H1 (cell line): ENCODE results near the gene ABCG1. TPM values are rescaled to one million over a fixed set of nuclear protein-coding genes. Genes with fewer than 3 reads are reported as not detected.

Experiments
- CTCF ChIA-PET: fragments of 300-600 bp; sonication (Branson Sonifier 250); formaldehyde crosslinking; loops from one replicate; lab custom pipeline; 2021; ENCODE audit not compliant: partially characterized antibody; lab: Charles Lee
- POLR2A ChIA-PET: fragments of 300-600 bp; sonication (Branson Sonifier 250); formaldehyde crosslinking; loops from one replicate; lab custom pipeline; 2021; ENCODE audit warnings: inconsistent platforms; ENCODE audit not compliant: partially characterized antibody; lab: Charles Lee
- DNase-seq, 2 experiments: peaks; one replicate each; pipeline versions ENCODE4 v3.0.0 to v3.0.0-alpha.2; 2010 to 2022; ENCODE audit warnings: low spot score in 2 of 2, low read depth in 1 of 2, mixed read lengths in 1 of 2
- FAIRE-seq: peaks from 2 replicates; lab custom pipeline; 2011; peaks lifted over from hg19 to GRCh38; lab: Jason Lieb, UNC
- H2AFZ ChIP-seq: 2 replicates; pipeline ENCODE4 v1.8.1; 2012; ENCODE audit warnings: low read length, inconsistent platforms
- H2AK5ac ChIP-seq: 2 replicates; pipeline ENCODE4 v1.6.1; 2013; ENCODE audit warnings: low read depth, low read length
- H2BK120ac ChIP-seq: replicated peaks from 2 replicates; pipeline ENCODE3; 2013; ENCODE audit warnings: low read depth, low read length, inconsistent platforms
- H2BK12ac ChIP-seq: 2 replicates; pipeline ENCODE4 v1.6.1; 2013; ENCODE audit warnings: low read depth, low read length
- H2BK15ac ChIP-seq: 2 replicates; pipeline ENCODE4 v1.6.1; 2013; ENCODE audit warnings: low read length
- H2BK20ac ChIP-seq: 2 replicates; pipeline ENCODE4 v1.6.1; 2013; ENCODE audit warnings: low read length
- H2BK5ac ChIP-seq: 2 replicates; pipeline ENCODE4 v1.6.1; 2013; ENCODE audit warnings: low read depth, low read length
- H3K14ac ChIP-seq: 2 replicates; pipeline ENCODE4 v1.6.1; 2013; ENCODE audit warnings: inconsistent platforms; ENCODE audit not compliant: insufficient read length
- H3K18ac ChIP-seq: 2 replicates; pipeline ENCODE4 v1.6.1; 2013; ENCODE audit warnings: low read length; ENCODE audit errors: extremely low read depth
- H3K23ac ChIP-seq: 2 replicates; pipeline ENCODE4 v1.6.1; 2013; ENCODE audit warnings: inconsistent platforms; ENCODE audit not compliant: insufficient read length
- H3K23me2 ChIP-seq: 2 replicates; pipeline ENCODE4 v1.6.1; 2013; ENCODE audit warnings: low read depth, low read length
- H3K27ac ChIP-seq: 2 replicates; pipeline ENCODE4 v1.6.1; 2011; ENCODE audit warnings: low read depth, low read length, inconsistent platforms
- H3K27me3 ChIP-seq, 4 experiments: replicated peaks in 1 of 4; 1 replicate in 1 of 4; 2 replicates in 3 of 4; pipeline versions ENCODE4 v1.6.1 to v1.8.1; 2011 to 2013; ENCODE audit warnings: low read length in 3 of 4, mild to moderate bottlenecking in 3 of 4, inconsistent platforms in 2 of 4, mixed read lengths in 2 of 4, moderate library complexity in 1 of 4; ENCODE audit not compliant: control insufficient read depth in 3 of 4, insufficient read depth in 3 of 4; ENCODE audit errors: extremely low read depth in 1 of 4
- H3K36me3 ChIP-seq, 4 experiments: 2 replicates each; pipeline versions ENCODE4 v1.6.1 to v1.8.1; 2011 to 2013; ENCODE audit warnings: mild to moderate bottlenecking in 4 of 4, low read length in 3 of 4, moderate library complexity in 2 of 4, control low read depth in 1 of 4, inconsistent platforms in 1 of 4; ENCODE audit not compliant: insufficient read depth in 4 of 4, control insufficient read depth in 2 of 4
- H3K4ac ChIP-seq: replicated peaks from 2 replicates; pipeline ENCODE3; 2013; ENCODE audit warnings: low read length, low read depth, mixed read lengths, inconsistent platforms; ENCODE audit not compliant: insufficient read length
- H3K4me1 ChIP-seq, 4 experiments: replicated peaks in 1 of 4; 1 replicate in 1 of 4; 2 replicates in 3 of 4; pipeline versions ENCODE4 v1.6.1 to v1.8.1; 2011 to 2013; ENCODE audit warnings: low read length in 3 of 4, inconsistent platforms in 2 of 4, mixed read lengths in 1 of 4; ENCODE audit not compliant: insufficient read depth in 4 of 4, control insufficient read depth in 3 of 4
- H3K4me2 ChIP-seq, 2 experiments: 2 replicates each; pipeline versions ENCODE4 v1.6.1 to v1.8.1; 2011 to 2013; ENCODE audit warnings: low read depth in 2 of 2, low read length in 2 of 2, control low read depth in 1 of 2, inconsistent platforms in 1 of 2, mild to moderate bottlenecking in 1 of 2; ENCODE audit not compliant: insufficient read depth in 1 of 2
- H3K4me3 ChIP-seq, 4 experiments: fragments of 200-600, 300-600 bp in 1 of 4; sonication (generic), shearing (Covaris generic), sonication (Bioruptor Twin) in 1 of 4; 2 replicates each; pipeline versions ENCODE4 v1.5.1 to v1.8.1; 2011 to 2016; ENCODE audit warnings: low read length in 4 of 4, low read depth in 3 of 4, control low read depth in 2 of 4, inconsistent platforms in 2 of 4, mild to moderate bottlenecking in 2 of 4, mixed read lengths in 1 of 4, moderate library complexity in 1 of 4; ENCODE audit not compliant: insufficient read depth in 2 of 4; ENCODE audit errors: extremely low read depth in 1 of 4
- H3K56ac ChIP-seq: replicated peaks from 2 replicates; pipeline ENCODE3; 2013; ENCODE audit warnings: low read depth, mild to moderate bottlenecking, mixed read lengths, low read length, inconsistent platforms; ENCODE audit not compliant: insufficient read length
- H3K79me1 ChIP-seq: 2 replicates; pipeline ENCODE4 v1.6.1; 2013; ENCODE audit warnings: low read depth, low read length, control low read depth
- H3K79me2 ChIP-seq, 2 experiments: 2 replicates each; pipeline versions ENCODE4 v1.6.1 to v1.8.1; 2012 to 2013; ENCODE audit warnings: low read length in 2 of 2, mild to moderate bottlenecking in 2 of 2, inconsistent platforms in 1 of 2; ENCODE audit not compliant: insufficient read depth in 2 of 2, control insufficient read depth in 1 of 2
- H3K9ac ChIP-seq, 4 experiments: replicated peaks in 1 of 4; 1 replicate in 1 of 4; 2 replicates in 3 of 4; pipeline versions ENCODE4 v1.6.1 to v1.8.1; 2011 to 2013; ENCODE audit warnings: low read depth in 3 of 4, low read length in 3 of 4, control low read depth in 2 of 4, mild to moderate bottlenecking in 2 of 4, moderate library complexity in 2 of 4, inconsistent platforms in 1 of 4; ENCODE audit errors: extremely low read depth in 1 of 4
- H3K9me3 ChIP-seq, 2 experiments: 2 replicates each; pipeline versions ENCODE4 v1.6.1 to v1.8.1; 2012 to 2013; ENCODE audit warnings: mild to moderate bottlenecking in 2 of 2, moderate library complexity in 2 of 2, control low read depth in 1 of 2, inconsistent platforms in 1 of 2, low read depth in 1 of 2, low read length in 1 of 2, mixed read lengths in 1 of 2; ENCODE audit not compliant: insufficient read depth in 2 of 2
- H4K20me1 ChIP-seq, 2 experiments: replicated peaks in 1 of 2; 2 replicates each; pipeline versions ENCODE3 to v1.8.1; 2011 to 2013; ENCODE audit warnings: inconsistent platforms in 2 of 2, low read length in 2 of 2, mild to moderate bottlenecking in 1 of 2; ENCODE audit not compliant: insufficient read depth in 2 of 2, control insufficient read depth in 1 of 2
- H4K5ac ChIP-seq: 2 replicates; pipeline ENCODE4 v1.6.1; 2013; ENCODE audit warnings: low read length, low read depth, mixed read lengths, inconsistent platforms; ENCODE audit not compliant: insufficient read length
- H4K8ac ChIP-seq: 2 replicates; pipeline ENCODE4 v1.8.0; 2013; ENCODE audit warnings: mild to moderate bottlenecking, moderate library complexity, low read length, inconsistent platforms; ENCODE audit not compliant: insufficient read depth; ENCODE audit errors: extremely low read depth
- H4K91ac ChIP-seq: replicated peaks from 2 replicates; pipeline ENCODE3; 2013; ENCODE audit warnings: low read length, mixed read lengths, inconsistent platforms; ENCODE audit not compliant: insufficient read length
- JUN ChIP-seq: IDR thresholded peaks from 2 replicates; pipeline ENCODE4 v1.6.1; 2011; ENCODE audit warnings: low read depth, mild to moderate bottlenecking, improper control_type of control experiment, low read length
- KDM5A ChIP-seq: fragments of 200-600 bp; IDR thresholded peaks from 2 replicates; pipeline ENCODE4 v1.7.1; 2012; ENCODE audit warnings: mild to moderate bottlenecking, low read length, inconsistent platforms, mixed read lengths
- POLR2AphosphoS5 ChIP-seq: IDR thresholded peaks from 2 replicates; pipeline ENCODE4 v1.6.1; 2011; ENCODE audit warnings: low read depth, low read length
- RNF2 ChIP-seq: fragments of 200-900, 300-1000 bp; sonication (generic); IDR thresholded peaks from 2 replicates; pipeline ENCODE4 v1.7.1; 2016; ENCODE audit warnings: borderline replicate concordance, low read depth, mild to moderate bottlenecking, antibody characterized with exemption, low read length; ENCODE audit not compliant: poor library complexity, severe bottlenecking; ENCODE audit errors: missing control alignments
- SP4 ChIP-seq: IDR thresholded peaks from 2 replicates; pipeline ENCODE4 v1.6.1; 2012; ENCODE audit warnings: low read length, inconsistent platforms
- WGBS, 2 experiments: shearing (Covaris generic) in 1 of 2; methylation state at CpG; one replicate each; pipeline versions ENCODE4 v1.1.6 to v1.1.7; 2013 to 2015; ENCODE audit warnings: low lambda C conversion rate in 2 of 2, mixed read lengths in 2 of 2, inconsistent platforms in 1 of 2, low coverage in 1 of 2, missing lambda C conversion rate in 1 of 2; ENCODE audit not compliant: insufficient replicate concordance in 2 of 2, insufficient coverage in 1 of 2, insufficient read length in 1 of 2; ENCODE audit errors: extremely low coverage in 1 of 2, missing lambda C conversion rate in 1 of 2; 5-methylcytosine and 5-hydroxymethylcytosine counted together
- polyA plus RNA-seq, 7 experiments: library from polyadenylated mRNA; depleted of rRNA in 3 of 7; stranded (reverse) in 5 of 7; unstranded in 2 of 7; fragments of >200 nt in 5 of 7; fragments of 200-250 nt in 2 of 7; gene quantifications; 1 replicate in 5 of 7; 2 replicates in 1 of 7; 4 replicates in 1 of 7; pipeline versions ENCODE4 v1.2.1 to v1.2.3, GENCODE V29; 2011 to 2013; ENCODE audit warnings: missing spikeins in 2 of 7, mixed read lengths in 2 of 7
- total RNA-seq: library from RNA; stranded (reverse); fragmentation: NEBNext Ultra II Directional; extraction: Animal tissue kit (Norgen Biotek cat#: 25700); gene quantifications from 2 replicates; pipeline ENCODE4 v1.2.1, GENCODE V29; 2021

The ABCG1 gene
- total and polyA plus RNA-seq, 2 of the 8 experiments (the other 6 are each of a cell fraction or from before 2014, with no cell fraction given) = 2.1 to 4.0 TPM

DNA sequence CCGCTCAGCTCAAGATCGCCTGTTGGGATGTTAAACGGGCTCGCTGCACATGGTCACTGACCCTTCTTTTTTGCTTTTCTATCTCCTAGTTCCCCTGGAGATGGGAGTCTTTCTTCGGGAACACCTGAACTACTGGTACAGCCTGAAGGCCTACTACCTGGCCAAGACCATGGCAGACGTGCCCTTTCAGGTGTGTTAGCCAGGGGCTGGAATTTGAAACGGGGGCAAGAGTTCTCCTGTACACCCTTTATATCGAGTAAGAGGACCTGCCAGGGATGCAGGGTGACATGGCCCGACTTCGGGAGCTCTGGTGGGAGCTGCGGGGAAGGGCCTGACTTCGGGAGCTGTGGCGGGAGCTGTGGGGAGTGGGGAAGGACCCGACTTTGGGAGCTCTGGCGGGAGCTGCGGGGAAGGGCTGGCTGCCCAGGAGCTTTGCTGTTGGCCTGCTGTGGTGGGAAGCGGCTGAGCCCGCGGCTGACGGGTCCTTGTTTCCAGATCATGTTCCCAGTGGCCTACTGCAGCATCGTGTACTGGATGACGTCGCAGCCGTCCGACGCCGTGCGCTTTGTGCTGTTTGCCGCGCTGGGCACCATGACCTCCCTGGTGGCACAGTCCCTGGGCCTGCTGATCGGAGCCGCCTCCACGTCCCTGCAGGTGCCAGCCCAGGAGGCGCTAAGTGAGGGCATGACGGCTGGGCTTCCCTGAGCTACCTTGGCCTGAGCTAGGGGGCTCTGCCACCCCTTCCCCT, 72.2 kb downstream of the ABCG1 start:
- H2BK15ac ChIP-seq = 0 out of 2 replicates have a peak overlapping the region, but pooled peaks have one; percentile 46
- H3K79me1 ChIP-seq = peaks cover 8% of the 10 kb centered on the region
- no peak overlapping the region for H3K27ac ChIP-seq
- DNase-seq (no peak), FAIRE-seq (no peak)
- no peak overlapping the region for H3K14ac ChIP-seq
- peak overlapping the region; percentile 71; the same call in 1 of the 2 replicates for H4K8ac ChIP-seq
- no peak overlapping the region for H2BK120ac ChIP-seq
- H4K5ac ChIP-seq = no peak overlapping the region
- peak overlapping the region; percentile 15 for H4K91ac ChIP-seq
- no peaks in the 10 kb centered on the region; a peak in 1 of 7 replicates for H3K27me3 ChIP-seq
- H3K23ac ChIP-seq = no peak overlapping the region
- no peak overlapping the region for H3K9ac ChIP-seq
- H3K9me3 ChIP-seq = peaks cover 0 to 5% of the 10 kb centered on the region in 2 experiments; a peak in 2 of 4 replicates
- no peaks in the 10 kb centered on the region; a peak in 1 of 7 replicates for H3K4me1 ChIP-seq
- H2BK12ac ChIP-seq = no peak overlapping the region
- no peak overlapping the region for H3K4me3 ChIP-seq
- 87% methylated on average over 35 of the region's 35 CpGs; no CpG with 5 or more reads in 1 of the 2 experiments for WGBS, 2 experiments
- no peak overlapping the region for H3K56ac ChIP-seq
- ChIA-PET POLR2A (interaction anchor here (0.6 to 1.2 kb wide), 3 partner anchors 21 to 413 kb away, joined by 3 to 4 read pairs (median 3); no protein-coding TSS in a partner anchor), CTCF (interaction anchor here (0.7 to 2.1 kb wide), 9 partner anchors 10 to 254 kb away, joined by 3 to 13 read pairs (median 3); no protein-coding TSS in a partner anchor)
- H3K23me2 ChIP-seq = peaks cover 16% of the 10 kb centered on the region; the same call in 1 of the 2 replicates
- no peaks in the 10 kb centered on the region for H3K79me2 ChIP-seq
- no peak overlapping the region for H2BK20ac ChIP-seq
- no peak overlapping the region for H3K18ac ChIP-seq
- no peak overlapping the region for H2AFZ ChIP-seq
- H3K4ac ChIP-seq = no peak overlapping the region
- no peak overlapping the region for H2AK5ac ChIP-seq
- H2BK5ac ChIP-seq = no peak overlapping the region
- H4K20me1 ChIP-seq = peaks cover 0 to 11% of the 10 kb centered on the region in 2 experiments
- no peak overlapping the region for H3K4me2 ChIP-seq
- H3K36me3 ChIP-seq = no peaks in the 10 kb centered on the region; a peak in 1 of 8 replicates
- TF ChIP-seq RNF2 (no peak), POLR2AphosphoS5 (no peak), KDM5A (no peak), JUN (no peak), SP4 (no peak)
